HFFc6 (cell line): ENCODE data around the gene FEM1A. TPM values are rescaled to one million over a fixed set of nuclear protein-coding genes. Genes with fewer than 3 reads are reported as not detected.

ENCODE experiments used
- DNase-seq: peaks from one replicate; pipeline ENCODE4 v3.0.0-alpha.2; 2018
- H3K27ac Mint-ChIP-seq: 2 replicates; pipeline ENCODE4 v1.8.0; 2020; ENCODE audit warnings: mild to moderate bottlenecking, mixed read lengths
- H3K27me3 Mint-ChIP-seq: 2 replicates; pipeline ENCODE4 v1.8.0; 2021; ENCODE audit warnings: mild to moderate bottlenecking, moderate library complexity, mixed read lengths; ENCODE audit not compliant: insufficient read depth
- H3K36me3 Mint-ChIP-seq: 2 replicates; pipeline ENCODE4 v1.8.0; 2021; ENCODE audit warnings: low read depth, mixed read lengths
- H3K4me1 Mint-ChIP-seq: 2 replicates; pipeline ENCODE4 v1.8.0; 2020; ENCODE audit warnings: low read depth, mixed read lengths
- H3K4me3 Mint-ChIP-seq: 2 replicates; pipeline ENCODE4 v1.8.0; 2020; ENCODE audit warnings: mild to moderate bottlenecking, moderate library complexity, mixed read lengths
- H3K9me3 Mint-ChIP-seq: 2 replicates; pipeline ENCODE4 v1.8.0; 2020; ENCODE audit warnings: mild to moderate bottlenecking, mixed read lengths
- total RNA-seq, 6 experiments: library from RNA; stranded (reverse); fragmentation: NEBNext Ultra II Directional; extraction: Animal tissue kit (Norgen Biotek cat#: 25700); gene quantifications; 2 replicates in 1 of 6; 3 replicates in 5 of 6; pipeline ENCODE4 v1.2.3, GENCODE V29; 2021
- TF ChIP-seq, protein P1 (sequence below): fragments of 200-600 bp; sonication (generic); IDR thresholded peaks from 2 replicates; pipeline ENCODE4 v1.5.0; 2021; ENCODE audit warnings: antibody characterized with exemption, mild to moderate bottlenecking

Gene FEM1A
- total RNA-seq, 6 experiments from 2014 or later, result 8.4 to 10.2 (median 9.0) TPM

DNA sequence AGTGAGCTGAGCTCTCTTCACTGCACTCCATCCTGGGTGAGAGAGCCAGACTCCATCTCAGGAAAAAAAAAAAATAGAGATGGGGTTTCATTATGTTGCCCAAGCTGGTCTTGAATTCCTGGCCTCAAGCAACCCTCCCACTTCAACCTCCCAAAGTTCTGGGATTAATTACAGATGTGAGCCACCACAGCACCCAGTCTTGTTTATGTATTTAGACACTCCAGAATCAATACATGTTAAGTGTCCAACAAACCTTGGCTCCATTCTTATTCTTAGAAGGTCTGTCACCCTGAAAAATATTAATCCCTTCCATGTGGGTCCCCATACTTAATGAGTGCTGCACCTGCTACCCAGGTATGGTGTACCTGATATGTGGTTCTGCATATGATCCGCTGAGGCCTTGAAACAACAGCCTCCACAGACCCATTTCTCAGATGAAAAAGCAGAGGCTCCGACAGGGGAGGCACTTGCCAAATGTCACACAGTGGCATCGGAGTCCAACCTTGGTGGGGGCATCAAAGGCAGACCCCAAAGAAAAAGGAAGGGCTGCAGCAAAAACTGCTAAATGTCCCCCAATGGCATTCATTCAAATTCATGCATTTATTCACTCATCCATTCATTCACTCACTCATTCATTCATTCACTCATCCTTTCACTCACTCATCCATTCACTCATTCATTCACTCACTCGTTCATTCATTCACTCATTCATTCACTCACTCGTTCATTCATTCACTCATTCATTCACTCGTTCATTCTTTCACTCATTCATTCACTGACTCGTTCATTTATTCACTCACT is 23.3 kb downstream of the FEM1A start:
- DNase-seq, result peak; percentile 62
- peaks cover 9% of the 10 kb centered on the region for H3K27me3 Mint-ChIP-seq
- H3K4me3 Mint-ChIP-seq, result peak overlapping the region; percentile 74
- H3K9me3 Mint-ChIP-seq, result peaks cover 10% of the 10 kb centered on the region
- H3K36me3 Mint-ChIP-seq, result peaks cover 41% of the 10 kb centered on the region
- peak overlapping the region; percentile 84 for H3K27ac Mint-ChIP-seq
- peaks cover 39% of the 10 kb centered on the region for H3K4me1 Mint-ChIP-seq
- TF ChIP-seq, protein P1, sequence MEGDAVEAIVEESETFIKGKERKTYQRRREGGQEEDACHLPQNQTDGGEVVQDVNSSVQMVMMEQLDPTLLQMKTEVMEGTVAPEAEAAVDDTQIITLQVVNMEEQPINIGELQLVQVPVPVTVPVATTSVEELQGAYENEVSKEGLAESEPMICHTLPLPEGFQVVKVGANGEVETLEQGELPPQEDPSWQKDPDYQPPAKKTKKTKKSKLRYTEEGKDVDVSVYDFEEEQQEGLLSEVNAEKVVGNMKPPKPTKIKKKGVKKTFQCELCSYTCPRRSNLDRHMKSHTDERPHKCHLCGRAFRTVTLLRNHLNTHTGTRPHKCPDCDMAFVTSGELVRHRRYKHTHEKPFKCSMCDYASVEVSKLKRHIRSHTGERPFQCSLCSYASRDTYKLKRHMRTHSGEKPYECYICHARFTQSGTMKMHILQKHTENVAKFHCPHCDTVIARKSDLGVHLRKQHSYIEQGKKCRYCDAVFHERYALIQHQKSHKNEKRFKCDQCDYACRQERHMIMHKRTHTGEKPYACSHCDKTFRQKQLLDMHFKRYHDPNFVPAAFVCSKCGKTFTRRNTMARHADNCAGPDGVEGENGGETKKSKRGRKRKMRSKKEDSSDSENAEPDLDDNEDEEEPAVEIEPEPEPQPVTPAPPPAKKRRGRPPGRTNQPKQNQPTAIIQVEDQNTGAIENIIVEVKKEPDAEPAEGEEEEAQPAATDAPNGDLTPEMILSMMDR, result no peak

DNA sequence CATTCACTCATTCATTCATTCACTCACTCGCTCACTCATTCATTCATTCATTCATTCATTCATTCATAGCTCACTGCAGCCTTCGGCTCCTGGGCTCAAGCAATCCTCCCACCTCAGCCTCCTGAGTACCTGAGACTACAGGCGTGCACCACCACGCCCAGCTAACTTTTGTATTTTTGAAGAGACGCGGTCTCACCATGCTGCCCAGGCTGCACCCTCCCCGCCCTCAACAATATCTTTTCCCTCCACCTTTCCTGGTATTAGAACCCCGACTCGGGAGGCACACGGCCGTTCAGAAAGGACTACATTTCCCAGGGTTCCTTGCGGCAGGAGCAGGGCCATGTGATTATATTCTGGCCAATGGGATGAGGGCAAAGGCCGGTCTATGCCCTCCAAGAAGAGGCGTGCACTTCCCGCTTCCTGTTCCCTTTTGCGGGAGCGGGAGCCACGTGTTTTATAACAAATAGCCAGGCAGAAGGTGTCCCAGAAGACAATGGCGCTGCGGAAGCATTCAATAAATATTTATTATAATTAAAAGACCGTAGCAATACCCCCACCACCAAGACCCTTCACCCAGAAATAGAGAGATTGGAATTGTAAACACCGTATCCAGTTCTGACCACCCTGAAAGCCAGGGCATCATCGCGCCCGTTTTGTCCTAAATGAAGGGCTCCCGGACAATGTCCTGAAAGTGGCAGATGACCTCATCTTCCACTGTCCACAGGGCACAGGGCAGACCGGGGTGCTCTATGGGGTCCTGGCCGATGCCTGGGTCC is 24.1 kb downstream of the FEM1A start:
- peak overlapping the region; percentile 74 for H3K4me3 Mint-ChIP-seq

DNA sequence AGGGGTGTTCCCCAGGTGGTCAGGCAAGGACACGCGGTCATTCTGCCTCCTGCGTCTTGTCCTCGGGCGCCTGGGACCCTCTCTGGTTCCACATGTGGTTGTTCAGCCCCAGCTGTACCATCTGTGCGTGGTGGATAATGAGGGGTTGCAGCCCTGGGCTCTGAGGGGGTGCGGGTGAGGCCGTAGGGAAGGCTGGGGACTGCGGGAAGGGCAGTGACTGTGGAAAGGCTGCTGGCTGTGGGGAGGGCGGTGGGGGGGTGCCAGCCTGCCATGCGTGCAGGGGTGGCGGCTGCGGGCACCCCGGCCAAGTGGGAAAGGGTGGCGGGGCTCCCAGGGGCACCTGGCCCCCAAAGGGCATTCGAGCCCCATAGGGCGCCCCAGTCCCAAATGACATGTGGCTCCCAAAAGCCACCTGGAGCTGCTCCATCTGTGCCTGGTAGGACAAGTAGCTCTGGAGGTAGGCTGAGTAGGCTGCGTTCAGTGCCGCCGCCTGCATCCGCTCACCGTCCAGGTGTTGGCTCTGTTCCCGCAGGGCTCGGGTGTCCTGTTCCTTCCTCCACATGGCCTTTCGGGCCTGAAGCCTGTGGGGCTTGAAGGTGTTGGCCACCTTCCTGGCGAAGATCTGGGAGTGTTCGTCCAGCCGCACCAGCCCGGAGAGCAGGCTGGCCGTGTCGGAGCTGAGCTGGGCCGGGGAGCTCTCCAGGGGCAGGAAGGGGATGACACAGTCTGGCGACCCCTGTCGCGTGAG is 24.8 kb downstream of the FEM1A start:
- Mint-ChIP-seq H3K27ac (no peak overlapping the region), H3K27me3 (peaks cover 9% of the 10 kb centered on the region), H3K9me3 (peaks cover 10% of the 10 kb centered on the region), H3K36me3 (peaks cover 46% of the 10 kb centered on the region), H3K4me3 (no peak overlapping the region), H3K4me1 (peaks cover 35% of the 10 kb centered on the region)
- no peak for DNase-seq
- TF ChIP-seq, protein P1, result no peak

More for the DNA sequence above, 24.1 kb downstream of the FEM1A start:
- peak; percentile 86 for DNase-seq
- H3K36me3 Mint-ChIP-seq, result peaks cover 43% of the 10 kb centered on the region
- TF ChIP-seq, protein P1, result no peak
- H3K9me3 Mint-ChIP-seq, result peaks cover 10% of the 10 kb centered on the region
- H3K4me1 Mint-ChIP-seq, result peaks cover 37% of the 10 kb centered on the region
- H3K27me3 Mint-ChIP-seq, result peaks cover 9% of the 10 kb centered on the region
- peak overlapping the region; percentile 84 for H3K27ac Mint-ChIP-seq

DNA sequence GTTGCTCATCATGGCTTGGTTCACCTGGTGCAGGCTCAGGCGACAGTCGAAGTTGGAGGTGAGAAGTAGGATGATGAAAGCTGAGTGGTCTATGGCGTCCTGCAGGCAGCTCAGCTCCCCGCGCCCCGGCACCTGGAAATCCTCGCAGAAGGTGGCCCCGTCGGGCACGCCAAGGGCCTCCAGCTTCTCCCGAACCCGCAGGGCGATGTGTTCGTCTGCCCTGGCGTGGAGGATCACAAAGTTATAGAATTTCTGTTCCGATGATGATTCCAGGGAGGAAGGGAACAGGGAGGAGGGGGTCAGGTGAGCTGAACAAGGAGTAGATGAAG is 25.4 kb downstream of the FEM1A start:
- TF ChIP-seq, protein P1, result no peak
- Mint-ChIP-seq H3K36me3 (peaks cover 48% of the 10 kb centered on the region), H3K4me3 (no peak overlapping the region), H3K9me3 (peaks cover 10% of the 10 kb centered on the region), H3K4me1 (peaks cover 29% of the 10 kb centered on the region), H3K27me3 (peaks cover 9% of the 10 kb centered on the region), H3K27ac (no peak overlapping the region)
- no peak for DNase-seq

DNA sequence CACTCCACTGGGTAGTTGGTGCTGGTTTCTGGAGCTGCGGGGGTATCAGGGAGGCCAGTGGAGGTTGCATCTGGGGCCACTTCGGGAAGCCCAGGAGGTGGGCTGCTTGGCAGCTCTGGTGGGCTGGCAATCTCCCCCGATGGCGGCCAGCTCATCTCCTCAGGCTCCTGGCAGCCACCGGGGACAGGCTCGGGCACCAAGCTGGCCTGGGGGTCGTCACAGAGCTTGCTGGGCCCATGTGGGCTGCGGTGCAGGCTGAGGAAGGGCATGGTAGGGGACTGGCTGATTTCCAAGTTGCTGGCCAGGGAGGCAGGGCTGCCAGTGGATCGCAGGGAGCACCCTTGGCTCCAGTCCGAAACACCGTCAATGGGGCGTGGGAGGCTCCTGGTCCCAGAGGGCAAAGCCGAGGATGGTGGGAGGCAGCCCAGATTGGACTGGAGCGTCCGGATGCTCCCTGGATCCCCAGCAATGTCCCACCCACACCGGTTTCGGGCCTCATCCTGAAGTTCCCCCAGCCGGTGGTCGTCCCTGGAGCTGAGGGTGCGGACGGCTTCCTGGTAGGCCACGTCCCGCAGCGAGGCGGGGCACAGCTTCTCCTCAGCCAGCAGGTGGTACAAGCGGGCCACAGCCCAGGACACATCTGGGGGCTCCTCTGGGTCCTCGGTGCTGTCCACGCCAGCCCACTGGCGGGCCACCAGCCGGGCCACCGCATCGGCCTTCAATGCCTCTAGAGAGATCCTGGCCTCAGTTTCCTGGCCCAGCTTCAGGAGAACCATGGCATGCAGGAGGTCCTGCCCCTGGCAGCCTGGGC is 26.1 kb downstream of the FEM1A start:
- TF ChIP-seq, protein P1, result 0 out of 2 replicates have a peak, but pooled peaks have one; percentile 7
- peaks cover 24% of the 10 kb centered on the region for H3K4me1 Mint-ChIP-seq
- DNase-seq, result no peak

More for the DNA sequence above, 26.1 kb downstream of the FEM1A start:
- H3K27ac Mint-ChIP-seq, result no peak overlapping the region
- H3K4me3 Mint-ChIP-seq, result no peak overlapping the region
- H3K27me3 Mint-ChIP-seq, result peaks cover 7% of the 10 kb centered on the region
- peaks cover 49% of the 10 kb centered on the region for H3K36me3 Mint-ChIP-seq
- peaks cover 7% of the 10 kb centered on the region for H3K9me3 Mint-ChIP-seq
